Measurements from ENCODE around the gene FUT8.
"Not testable (repeated sequence)": the region's sequence is repeated elsewhere in the genome, so short reads cannot be mapped to it uniquely, and the experiment has no call there.

The FUT8 gene

GRCh38 chr14:65419593-65420252 is 7.2 kb downstream of the FUT8 start:
- no peak for DNase-seq (ENCODE audit: low spot score)

- DNase-seq (ENCODE audit: low spot score) = no peak
Measured at GRCh38 chr14:65421201-65421981, 8.9 kb downstream of the FUT8 start.

- DNase-seq (ENCODE audit: low spot score) = no peak
Measured at GRCh38 chr14:65422088-65422834, 9.7 kb downstream of the FUT8 start.

- no peak for DNase-seq (ENCODE audit: low spot score)
Measured at GRCh38 chr14:65423982-65424381, 11.5 kb downstream of the FUT8 start.

- no peak for DNase-seq (ENCODE audit: low spot score)
Measured at GRCh38 chr14:65424531-65424930, 12.0 kb downstream of the FUT8 start.

- no peak for DNase-seq (ENCODE audit: low spot score)
Measured at GRCh38 chr14:65425885-65426284, 13.4 kb downstream of the FUT8 start.

GRCh38 chr14:65426902-65427301 is 14.4 kb downstream of the FUT8 start:
- DNase-seq (ENCODE audit: low spot score) = not testable (repeated sequence)

- DNase-seq (ENCODE audit: low spot score) = no peak
Measured at GRCh38 chr14:65428691-65429090, 16.2 kb downstream of the FUT8 start.

- no peak for DNase-seq (ENCODE audit: low spot score)
Measured at GRCh38 chr14:65429757-65430156, 17.2 kb downstream of the FUT8 start.

GRCh38 chr14:65431245-65431644 is 18.7 kb downstream of the FUT8 start:
- DNase-seq (ENCODE audit: low spot score) = no peak

GRCh38 chr14:65431951-65432350 is 19.4 kb downstream of the FUT8 start:
- DNase-seq (ENCODE audit: low spot score) = no peak

- DNase-seq (ENCODE audit: low spot score) = no peak
Measured at GRCh38 chr14:65432361-65432948, 19.9 kb downstream of the FUT8 start.

- no peak for DNase-seq (ENCODE audit: low spot score)
Measured at GRCh38 chr14:65433157-65433556, 20.6 kb downstream of the FUT8 start.

- no peak for DNase-seq (ENCODE audit: low spot score)
Measured at GRCh38 chr14:65433646-65434045, 21.1 kb downstream of the FUT8 start.

- no peak for DNase-seq (ENCODE audit: low spot score)
Measured at GRCh38 chr14:65434216-65434850, 21.8 kb downstream of the FUT8 start.

GRCh38 chr14:65438266-65438933 is 25.9 kb downstream of the FUT8 start:
- no peak for DNase-seq (ENCODE audit: low spot score)

- no peak for DNase-seq (ENCODE audit: low spot score)
Measured at GRCh38 chr14:65439117-65439516, 26.6 kb downstream of the FUT8 start.

- DNase-seq (ENCODE audit: low spot score) = no peak
Measured at GRCh38 chr14:65440230-65440629, 27.7 kb downstream of the FUT8 start.

GRCh38 chr14:65444230-65444629 is 31.7 kb downstream of the FUT8 start:
- DNase-seq (ENCODE audit: low spot score) = no peak

GRCh38 chr14:65446159-65446558 is 33.6 kb downstream of the FUT8 start:
- DNase-seq (ENCODE audit: low spot score) = no peak

- DNase-seq (ENCODE audit: low spot score) = no peak
Measured at GRCh38 chr14:65449647-65450046, 37.1 kb downstream of the FUT8 start.
